Prostate gland (tissue), 2 donors: Measurements from ENCODE around the gene AKT3.

ENCODE experiments used
- CTCF ChIP-seq, 4 experiments: fragments of 200-600 bp in 2 of 4; fragments of 450-650 bp in 2 of 4; sonication (generic) in 2 of 4; IDR thresholded peaks; 1 replicate in 3 of 4; 2 replicates in 1 of 4; pipeline ENCODE4 v1.5.1; 2016 to 2019; ENCODE audit warnings: antibody characterized with exemption in 4 of 4, mild to moderate bottlenecking in 2 of 4, moderate library complexity in 2 of 4
- POLR2A ChIP-seq: fragments of 450-650 bp; IDR thresholded peaks from one replicate; pipeline ENCODE4 v1.6.1; 2016; ENCODE audit warnings: antibody characterized with exemption, mild to moderate bottlenecking
- POLR2AphosphoS5 ChIP-seq: sonication (generic); formaldehyde crosslinking; IDR thresholded peaks from one replicate; pipeline ENCODE4 v1.6.1; 2017; ENCODE audit warnings: antibody characterized with exemption

GRCh38 chr1:243716906-243717305, 133.1 kb downstream of the AKT3 start:
- TF ChIP-seq CTCF (IDR thresholded peaks at IDR 0.05) (no peak), POLR2A (no peak), POLR2AphosphoS5 (no peak)
